Erythroblast (primary cell): Measurements from ENCODE around the gene SSBP4.

Experiments
- GATA1 ChIP-seq: IDR thresholded peaks from 2 replicates; pipeline ENCODE4 v1.6.1; 2011; ENCODE audit warnings: low read depth, mild to moderate bottlenecking, control low read depth, low read length, moderate library complexity
- POLR2A ChIP-seq: IDR thresholded peaks from 2 replicates; pipeline ENCODE4 v1.6.1; 2011; ENCODE audit warnings: mild to moderate bottlenecking, low read length

DNA sequence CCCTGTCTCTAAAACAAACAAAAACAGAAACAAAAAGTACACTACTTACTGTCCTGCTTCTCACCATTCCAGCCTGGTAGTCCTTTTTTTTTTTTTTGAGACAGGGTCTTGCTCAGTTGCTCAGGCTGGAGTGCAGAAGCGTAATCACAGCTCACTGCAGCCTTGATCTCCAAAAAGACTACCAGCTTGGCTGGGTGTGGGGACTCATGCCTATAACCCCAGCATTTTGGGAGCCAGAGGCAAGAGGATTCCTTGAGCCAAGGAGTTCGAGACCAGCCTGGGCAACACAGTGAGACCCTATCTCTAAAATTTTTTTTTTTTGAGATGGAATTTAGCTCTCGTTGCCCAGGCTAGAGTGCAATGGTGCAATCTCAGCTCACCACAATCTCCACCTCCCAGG is 38.4 kb upstream of the SSBP4 start:
- TF ChIP-seq POLR2A, result no peak
- no peak for TF ChIP-seq GATA1
